22Rv1 (cell line): Measurements from ENCODE around the gene SLC9C2.

Experiments
- CTCF ChIP-seq: fragments of 450-650 bp; IDR thresholded peaks from 2 replicates; pipeline ENCODE4 v1.5.1; 2017; ENCODE audit warnings: mild to moderate bottlenecking
- ZFX ChIP-seq: fragments of 450-650 bp; IDR thresholded peaks from 2 replicates; pipeline ENCODE4 v1.6.1; 2017; ENCODE audit warnings: antibody characterized with exemption, borderline replicate concordance

DNA sequence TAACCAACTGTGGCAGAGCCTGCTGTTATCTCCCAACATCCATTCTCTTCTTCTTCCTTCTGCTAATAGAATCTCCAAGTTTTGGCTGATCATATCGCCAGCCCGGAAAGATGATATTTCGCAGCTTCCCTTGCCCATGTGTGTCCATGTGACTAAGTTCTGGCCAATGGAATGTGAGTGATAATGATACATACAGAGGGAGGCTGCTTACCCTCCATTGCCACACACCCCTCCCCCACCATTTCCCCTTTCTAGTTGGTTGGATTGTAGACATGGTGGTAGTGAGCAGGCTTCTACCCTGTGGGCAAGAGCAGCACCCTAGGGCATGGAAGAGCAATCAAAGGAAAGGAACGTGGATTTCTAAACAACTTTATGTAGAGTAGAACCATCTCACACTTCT lies 48.8 kb downstream of the SLC9C2 start:
- TF ChIP-seq CTCF = no peak
- no peak for TF ChIP-seq ZFX
